GM23338 (cell line): ENCODE results near the gene RFXANK.

ENCODE experiments used
- CREB1 ChIP-seq: fragments of 250-450 bp; sonication (Bioruptor Pico); IDR thresholded peaks from 2 replicates; pipeline ENCODE4 v1.5.0; 2020; ENCODE audit warnings: low read depth, mild to moderate bottlenecking, moderate library complexity
- CTCF ChIP-seq, 2 experiments: fragments of 200-600 bp in 1 of 2; sonication (generic) in 1 of 2; conservative IDR thresholded peaks; 2 replicates each; pipeline versions ENCODE4 v1.5.1 to v1.6.1; 2016 to 2017; ENCODE audit warnings: antibody characterized with exemption in 2 of 2, low read depth in 2 of 2, mild to moderate bottlenecking in 2 of 2, moderate library complexity in 1 of 2
- ETS1 ChIP-seq: IDR thresholded peaks from 2 replicates; pipeline ENCODE4 v1.6.1; 2016; ENCODE audit warnings: antibody characterized with exemption
- EZH2 ChIP-seq: fragments of 200-600 bp; sonication (generic); IDR thresholded peaks from one replicate; pipeline ENCODE4 v1.8.0; 2017; ENCODE audit warnings: antibody characterized with exemption, mild to moderate bottlenecking, low read depth; ENCODE audit not compliant: unreplicated experiment
- EZH2phosphoT487 ChIP-seq: fragments of 200-600 bp; sonication (generic); IDR thresholded peaks from one replicate; pipeline ENCODE4 v1.8.1; 2018; ENCODE audit warnings: antibody characterized with exemption; ENCODE audit not compliant: unreplicated experiment
- JUNB ChIP-seq: IDR thresholded peaks from one replicate; pipeline ENCODE4 v1.6.1; 2016; ENCODE audit warnings: antibody characterized with exemption; ENCODE audit not compliant: unreplicated experiment
- NANOG ChIP-seq: IDR thresholded peaks from 2 replicates; pipeline ENCODE4 v1.6.1; 2016; ENCODE audit warnings: antibody characterized with exemption, borderline replicate concordance
- POLR2AphosphoS5 ChIP-seq: IDR thresholded peaks from 2 replicates; pipeline ENCODE4 v1.6.1; 2016; ENCODE audit warnings: antibody characterized with exemption, low read depth
- REST ChIP-seq: IDR thresholded peaks from one replicate; pipeline ENCODE4 v1.6.1; 2018; ENCODE audit warnings: antibody characterized with exemption; ENCODE audit not compliant: unreplicated experiment
- STAT1 ChIP-seq: IDR thresholded peaks from one replicate; pipeline ENCODE4 v1.6.1; 2016; ENCODE audit warnings: antibody characterized with exemption; ENCODE audit not compliant: unreplicated experiment
- ZNF114 ChIP-seq: fragments of 250-450 bp; sonication (Bioruptor Pico); IDR thresholded peaks from 2 replicates; pipeline ENCODE4 v1.5.0; 2020; ENCODE audit warnings: mild to moderate bottlenecking, moderate library complexity

- no peak for TF ChIP-seq CTCF (conservative IDR thresholded peaks at IDR 0.05; ENCODE audit: low read depth in 2 of 2)
- no peak for TF ChIP-seq POLR2AphosphoS5
- TF ChIP-seq ETS1, result no peak
- TF ChIP-seq REST, result no peak
- TF ChIP-seq JUNB, result no peak
- TF ChIP-seq EZH2phosphoT487, result no peak
- no peak for TF ChIP-seq STAT1
- no peak for TF ChIP-seq EZH2
- no peak for TF ChIP-seq ZNF114
- no peak for TF ChIP-seq CREB1 (CRISPR knock-in tag)
- TF ChIP-seq NANOG, result no peak
These were observed 35.2 kb downstream of the RFXANK start for GRCh38 chr19:19227217-19227616.
